ENCODE measurements around the gene IMPDH2. TPM values are rescaled to one million over a fixed set of nuclear protein-coding genes. Genes with fewer than 3 reads are reported as not detected.

Gene IMPDH2
- total RNA-seq, 4 donors from 2014 or later = 123 to 278 (median 200) TPM

DNA sequence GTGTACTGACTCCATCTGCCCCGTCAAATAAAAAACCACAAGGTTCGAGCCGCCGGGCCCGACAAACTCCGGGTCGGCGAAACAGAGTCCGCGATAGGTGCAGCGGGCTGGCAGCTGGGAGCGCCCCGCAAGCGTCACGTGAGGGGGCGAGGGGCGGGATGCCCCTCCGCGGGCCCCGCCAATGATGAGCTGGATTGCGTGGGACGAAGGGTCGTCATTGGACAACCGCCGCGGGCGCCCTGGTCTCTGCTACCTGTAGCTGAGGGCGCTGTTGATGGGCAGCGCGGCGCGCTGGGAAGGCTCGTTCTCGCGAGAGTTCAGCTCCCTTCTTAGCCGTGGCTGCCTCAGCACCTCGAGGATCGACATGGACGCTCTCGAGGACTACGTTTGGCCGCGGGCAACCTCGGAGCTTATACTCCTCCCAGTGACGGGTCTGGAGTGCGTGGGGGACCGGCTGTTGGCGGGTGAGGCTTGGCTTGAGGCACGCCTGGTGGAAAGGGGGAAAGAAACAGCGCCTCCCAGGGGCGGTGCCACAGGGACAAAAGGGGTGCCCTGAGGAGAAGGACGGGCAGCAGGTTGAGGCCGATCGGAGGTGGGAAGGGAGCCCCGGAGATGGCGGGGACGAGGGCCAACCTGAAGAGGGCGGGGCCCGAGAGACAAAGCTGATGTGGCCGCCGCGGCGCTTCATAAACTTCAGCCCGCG lies 22.0 kb downstream of the IMPDH2 start, which contains the start of gene WDR6:
TSS of gene WDR6 (plus strand) at position 324 of the 703 bp plus-strand sequence. CDS start at position 365, 41 bp downstream.
- Histone ChIP-seq H3K27me3 (no peaks in the 10 kb centered on the region), H3K4me1 (peaks cover 7 to 42% (median 17%) of the 10 kb centered on the region in 3 donors), H3K9me3 (no peaks in the 10 kb centered on the region), H3K27ac (peak within 1 kb of the TSS; percentile 84 to 98 (median 94)), H3K4me3 (peak within 1 kb of the TSS; percentile 46 to 90 (median 66)), H3K36me3 (peaks cover 0 to 23% (median 0%) of the 10 kb centered on the region in 3 donors)
- peak; percentile 77 for DNase-seq
- intact Hi-C loops (cut with DNase I) = no loop called here
- TF ChIP-seq, protein P1, sequence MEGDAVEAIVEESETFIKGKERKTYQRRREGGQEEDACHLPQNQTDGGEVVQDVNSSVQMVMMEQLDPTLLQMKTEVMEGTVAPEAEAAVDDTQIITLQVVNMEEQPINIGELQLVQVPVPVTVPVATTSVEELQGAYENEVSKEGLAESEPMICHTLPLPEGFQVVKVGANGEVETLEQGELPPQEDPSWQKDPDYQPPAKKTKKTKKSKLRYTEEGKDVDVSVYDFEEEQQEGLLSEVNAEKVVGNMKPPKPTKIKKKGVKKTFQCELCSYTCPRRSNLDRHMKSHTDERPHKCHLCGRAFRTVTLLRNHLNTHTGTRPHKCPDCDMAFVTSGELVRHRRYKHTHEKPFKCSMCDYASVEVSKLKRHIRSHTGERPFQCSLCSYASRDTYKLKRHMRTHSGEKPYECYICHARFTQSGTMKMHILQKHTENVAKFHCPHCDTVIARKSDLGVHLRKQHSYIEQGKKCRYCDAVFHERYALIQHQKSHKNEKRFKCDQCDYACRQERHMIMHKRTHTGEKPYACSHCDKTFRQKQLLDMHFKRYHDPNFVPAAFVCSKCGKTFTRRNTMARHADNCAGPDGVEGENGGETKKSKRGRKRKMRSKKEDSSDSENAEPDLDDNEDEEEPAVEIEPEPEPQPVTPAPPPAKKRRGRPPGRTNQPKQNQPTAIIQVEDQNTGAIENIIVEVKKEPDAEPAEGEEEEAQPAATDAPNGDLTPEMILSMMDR (IDR thresholded peaks at IDR 0.05) = peak in 5 of 6 experiments; percentile 45 to 56 (median 52)
- TF ChIP-seq POLR2A (IDR thresholded peaks at IDR 0.05) = peak in 2 of 4 donors; percentile 41 to 71
- 0% methylated on average over 13 to 37 of the region's 65 CpGs for WGBS, 2 donors

DNA sequence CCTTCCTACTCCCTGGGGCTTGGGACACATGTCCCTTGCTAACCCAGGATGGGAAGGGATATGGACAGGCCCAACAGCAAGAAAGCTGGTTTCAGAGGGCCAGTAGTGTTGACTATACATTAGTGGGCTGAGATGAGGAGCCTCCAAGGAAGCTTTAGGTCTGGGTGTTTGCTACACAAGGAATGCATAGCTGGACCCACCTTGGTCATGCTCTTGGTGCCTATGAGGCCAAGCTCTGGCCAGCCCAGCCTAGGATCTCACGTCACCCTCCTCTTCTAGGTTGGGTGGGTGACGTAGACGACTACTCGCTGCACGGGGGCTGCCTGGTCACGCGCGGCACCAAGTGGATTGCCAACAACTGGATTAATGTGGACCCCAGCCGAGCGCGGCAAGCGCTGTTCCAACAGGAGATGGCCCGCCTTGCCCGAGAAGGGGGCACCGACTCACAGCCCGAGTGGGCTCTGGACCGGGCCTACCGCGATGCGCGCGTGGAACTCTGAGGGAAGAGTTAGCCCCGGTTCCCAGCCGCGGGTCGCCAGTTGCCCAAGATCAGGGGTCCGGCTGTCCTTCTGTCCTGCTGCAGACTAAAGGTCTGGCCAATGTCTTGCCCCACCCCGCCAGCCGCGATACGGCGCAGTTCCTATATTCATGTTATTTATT lies 22.7 kb downstream of the IMPDH2 start:
- TF ChIP-seq, protein P1 (IDR thresholded peaks at IDR 0.05) = no peak
- TF ChIP-seq POLR2A (IDR thresholded peaks at IDR 0.05) = no peak
- Histone ChIP-seq H3K27me3 (no peaks in the 10 kb centered on the region), H3K36me3 (peaks cover 0 to 16% (median 0%) of the 10 kb centered on the region in 3 donors), H3K4me3 (peak overlapping the region; percentile 46 to 90 (median 66)), H3K9me3 (no peaks in the 10 kb centered on the region), H3K4me1 (peaks cover 7 to 36% (median 13%) of the 10 kb centered on the region in 3 donors), H3K27ac (peak overlapping the region; percentile 84 to 98 (median 94))
- DNase-seq = no peak
- intact Hi-C loops (cut with DNase I) = no loop called here
- whole genome bisulfite sequencing, 2 donors = 2 to 7% methylated on average over 4 to 11 of the region's 32 CpGs

DNA sequence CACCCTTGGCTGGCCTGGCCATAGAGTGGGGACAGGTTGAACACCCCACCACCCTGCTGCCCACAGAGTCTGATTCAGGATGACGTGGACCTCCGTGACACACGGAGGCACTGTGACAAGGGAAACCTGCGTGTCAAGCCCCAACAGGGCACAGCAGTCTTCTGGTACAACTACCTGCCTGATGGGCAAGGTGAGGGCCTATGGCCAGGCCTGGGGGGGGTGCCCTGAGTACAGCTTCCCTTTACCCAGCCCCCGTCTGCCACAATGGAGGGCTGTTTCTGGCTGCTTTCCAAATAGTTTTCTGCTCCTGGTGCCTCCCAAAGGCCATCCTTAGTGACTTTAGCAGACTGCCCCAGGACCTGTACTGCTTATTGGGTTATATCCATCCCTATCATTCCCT lies 23.2 kb downstream of the IMPDH2 start:
- no peaks in the 10 kb centered on the region for H3K9me3 ChIP-seq
- H3K4me1 ChIP-seq = peaks cover 7 to 32% (median 13%) of the 10 kb centered on the region in 3 donors
- H3K4me3 ChIP-seq = peak overlapping the region in 2 of 4 donors; percentile 58 to 73
- no peaks in the 10 kb centered on the region for H3K27me3 ChIP-seq
- H3K27ac ChIP-seq = peak overlapping the region in 2 of 4 donors; percentile 91 to 98
- peaks cover 0 to 10% (median 0%) of the 10 kb centered on the region in 3 donors for H3K36me3 ChIP-seq
- 88 to 92% methylated on average over 2 to 5 of the region's 5 CpGs for WGBS, 2 donors
- DNase-seq = no peak
- TF ChIP-seq, protein P1 (IDR thresholded peaks at IDR 0.05) = no peak
- TF ChIP-seq POLR2A (IDR thresholded peaks at IDR 0.05) = no peak
- intact Hi-C loops (cut with DNase I) = no loop called here

DNA sequence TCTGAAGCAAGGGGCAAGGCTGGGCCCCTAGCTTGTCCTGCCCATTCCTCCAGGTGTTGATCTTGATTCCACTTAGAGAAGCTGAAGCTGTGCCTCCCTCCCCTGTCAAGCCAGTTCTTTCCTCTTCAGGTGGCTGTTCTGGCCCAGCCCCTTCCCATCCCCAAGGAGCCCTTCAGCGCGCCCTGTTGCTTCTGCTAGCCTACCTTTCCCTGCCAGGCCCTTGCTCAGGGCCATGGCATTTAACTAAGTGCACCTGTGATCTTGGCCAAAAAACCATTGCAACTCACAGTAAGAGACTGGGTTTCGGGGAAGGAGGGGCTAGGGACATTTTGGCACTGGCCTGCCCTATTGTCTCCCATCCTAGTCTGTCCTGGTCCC lies 23.9 kb downstream of the IMPDH2 start:
- no peaks in the 10 kb centered on the region for H3K9me3 ChIP-seq
- intact Hi-C loops (cut with DNase I) = no loop called here
- H3K4me1 ChIP-seq = peaks cover 7 to 32% (median 13%) of the 10 kb centered on the region in 3 donors
- TF ChIP-seq, protein P1 (IDR thresholded peaks at IDR 0.05) = no peak
- no peak for TF ChIP-seq POLR2A (IDR thresholded peaks at IDR 0.05)
- peaks cover 0 to 10% (median 0%) of the 10 kb centered on the region in 3 donors for H3K36me3 ChIP-seq
- no peaks in the 10 kb centered on the region for H3K27me3 ChIP-seq
- no peak overlapping the region for H3K4me3 ChIP-seq
- no peak overlapping the region for H3K27ac ChIP-seq
- DNase-seq = no peak
- 100% methylated on average over 2 of the region's 3 CpGs; no CpG with 5 or more reads in 1 of the 2 donors for WGBS, 2 donors
